ENCODE data around the gene TMEM158.

- TF ChIP-seq FOXA1 (IDR thresholded peaks at IDR 0.05), result no peak
- TF ChIP-seq EGR1 (IDR thresholded peaks at IDR 0.05; ENCODE audit: low read depth in 2 of 2), result no peak
- no peak for TF ChIP-seq CTCF (IDR thresholded peaks at IDR 0.05; ENCODE audit: low read depth, low read length, missing input control)
- TF ChIP-seq RAD21 (IDR thresholded peaks at IDR 0.05), result no peak
Measured at GRCh38 chr3:45191424-45191823, 34.7 kb downstream of the TMEM158 start.
